Upper lobe of left lung (tissue), 4 donors: ENCODE results near the gene CYB5B.

Experiments
- POLR2A ChIP-seq, 4 donors: fragments of 450-650 bp; IDR thresholded peaks; one replicate each; pipeline ENCODE4 v1.5.1; 2016 to 2017; ENCODE audit warnings: antibody characterized with exemption in 4 of 4, mild to moderate bottlenecking in 2 of 4
- TF ChIP-seq, protein P1 (sequence below), 6 experiments: fragments of 450-650 bp in 4 of 6; fragments of 200-600 bp in 2 of 6; sonication (generic) in 2 of 6; IDR thresholded peaks; one replicate each; pipeline ENCODE4 v1.5.1; 2016 to 2019; ENCODE audit warnings: antibody characterized with exemption in 6 of 6

DNA sequence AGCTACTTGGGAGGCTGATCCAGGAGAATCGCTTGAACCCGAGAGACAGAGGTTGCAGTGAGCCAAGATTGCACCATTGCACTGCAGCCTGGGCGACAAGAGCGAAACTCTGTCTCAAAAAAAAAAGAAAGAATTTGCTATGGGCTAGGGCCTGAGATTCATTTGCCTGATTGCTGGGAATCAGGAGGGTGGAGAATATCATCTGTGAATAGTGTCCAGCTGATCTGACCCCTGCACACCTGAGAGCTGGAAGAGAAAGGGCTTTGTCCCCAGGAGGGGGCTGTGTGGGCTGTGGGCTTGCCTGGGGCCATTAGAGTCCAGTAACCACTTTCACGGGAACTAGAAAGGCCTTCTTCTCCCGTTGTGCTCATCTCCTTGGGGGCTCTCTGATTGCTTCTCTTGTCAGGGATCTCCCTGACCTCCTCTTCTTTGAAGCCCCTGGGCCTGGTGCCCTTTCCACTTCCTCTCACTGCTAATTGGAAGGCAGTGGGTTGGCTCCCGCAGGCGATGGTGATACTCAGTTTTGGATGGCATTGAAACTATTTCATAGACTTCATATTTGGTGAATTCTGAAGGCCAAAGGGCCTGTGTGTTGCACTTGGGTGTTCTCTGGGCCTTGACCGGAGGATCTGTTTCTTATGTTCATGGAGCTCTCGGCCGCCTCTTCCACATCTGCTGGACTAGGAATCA is 75.3 kb downstream of the CYB5B start:
- no peak for TF ChIP-seq POLR2A (IDR thresholded peaks at IDR 0.05)
- TF ChIP-seq, protein P1, sequence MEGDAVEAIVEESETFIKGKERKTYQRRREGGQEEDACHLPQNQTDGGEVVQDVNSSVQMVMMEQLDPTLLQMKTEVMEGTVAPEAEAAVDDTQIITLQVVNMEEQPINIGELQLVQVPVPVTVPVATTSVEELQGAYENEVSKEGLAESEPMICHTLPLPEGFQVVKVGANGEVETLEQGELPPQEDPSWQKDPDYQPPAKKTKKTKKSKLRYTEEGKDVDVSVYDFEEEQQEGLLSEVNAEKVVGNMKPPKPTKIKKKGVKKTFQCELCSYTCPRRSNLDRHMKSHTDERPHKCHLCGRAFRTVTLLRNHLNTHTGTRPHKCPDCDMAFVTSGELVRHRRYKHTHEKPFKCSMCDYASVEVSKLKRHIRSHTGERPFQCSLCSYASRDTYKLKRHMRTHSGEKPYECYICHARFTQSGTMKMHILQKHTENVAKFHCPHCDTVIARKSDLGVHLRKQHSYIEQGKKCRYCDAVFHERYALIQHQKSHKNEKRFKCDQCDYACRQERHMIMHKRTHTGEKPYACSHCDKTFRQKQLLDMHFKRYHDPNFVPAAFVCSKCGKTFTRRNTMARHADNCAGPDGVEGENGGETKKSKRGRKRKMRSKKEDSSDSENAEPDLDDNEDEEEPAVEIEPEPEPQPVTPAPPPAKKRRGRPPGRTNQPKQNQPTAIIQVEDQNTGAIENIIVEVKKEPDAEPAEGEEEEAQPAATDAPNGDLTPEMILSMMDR (IDR thresholded peaks at IDR 0.05), result no peak
